Liver (tissue), 3 donors: ENCODE measurements around the gene ANKS3.

Experiments used
- EGR1 ChIP-seq, 2 donors: IDR thresholded peaks; 2 replicates each; pipeline ENCODE4 v1.6.1; 2016 to 2018; ENCODE audit warnings: antibody characterized with exemption in 2 of 2, low read depth in 2 of 2
- FOXA1 ChIP-seq: IDR thresholded peaks from 2 replicates; pipeline ENCODE4 v1.6.1; 2016; ENCODE audit warnings: antibody characterized with exemption
- GABPA ChIP-seq, 2 donors: IDR thresholded peaks in 1 of 2; conservative IDR thresholded peaks in 1 of 2; 2 replicates each; pipeline ENCODE4 v1.6.1; 2016; ENCODE audit warnings: antibody characterized with exemption in 2 of 2, mild to moderate bottlenecking in 1 of 2, moderate library complexity in 1 of 2
- HNF4G ChIP-seq: IDR thresholded peaks from 2 replicates; pipeline ENCODE4 v1.6.1; 2016; ENCODE audit warnings: antibody characterized with exemption
- MAX ChIP-seq: IDR thresholded peaks from 2 replicates; pipeline ENCODE4 v1.6.1; 2016; ENCODE audit warnings: antibody characterized with exemption
- RAD21 ChIP-seq, 2 donors: IDR thresholded peaks; 2 replicates each; pipeline ENCODE4 v1.6.1; 2016; ENCODE audit warnings: antibody characterized with exemption in 2 of 2, mild to moderate bottlenecking in 2 of 2
- REST ChIP-seq: IDR thresholded peaks from 2 replicates; pipeline ENCODE4 v1.6.1; 2016; ENCODE audit warnings: antibody characterized with exemption, mild to moderate bottlenecking
- RXRA ChIP-seq, 2 donors: IDR thresholded peaks; 2 replicates each; pipeline ENCODE4 v1.6.1; 2017 to 2018; ENCODE audit warnings: antibody characterized with exemption in 2 of 2, mild to moderate bottlenecking in 1 of 2
- TAF1 ChIP-seq: conservative IDR thresholded peaks from 2 replicates; pipeline ENCODE4 v1.6.1; 2016; ENCODE audit warnings: antibody characterized with exemption, mild to moderate bottlenecking
- YY1 ChIP-seq: IDR thresholded peaks from 2 replicates; pipeline ENCODE4 v1.6.1; 2016; ENCODE audit warnings: antibody characterized with exemption, mild to moderate bottlenecking
- TF ChIP-seq, protein P1 (sequence below): fragments of 150-350 bp; IDR thresholded peaks from 2 replicates; pipeline ENCODE4 v1.5.1; 2017; ENCODE audit warnings: improper control_type of control experiment, low read depth, low read length; ENCODE audit not compliant: missing input control
- donor health status: healthy.
- donor health status: healthy.

DNA sequence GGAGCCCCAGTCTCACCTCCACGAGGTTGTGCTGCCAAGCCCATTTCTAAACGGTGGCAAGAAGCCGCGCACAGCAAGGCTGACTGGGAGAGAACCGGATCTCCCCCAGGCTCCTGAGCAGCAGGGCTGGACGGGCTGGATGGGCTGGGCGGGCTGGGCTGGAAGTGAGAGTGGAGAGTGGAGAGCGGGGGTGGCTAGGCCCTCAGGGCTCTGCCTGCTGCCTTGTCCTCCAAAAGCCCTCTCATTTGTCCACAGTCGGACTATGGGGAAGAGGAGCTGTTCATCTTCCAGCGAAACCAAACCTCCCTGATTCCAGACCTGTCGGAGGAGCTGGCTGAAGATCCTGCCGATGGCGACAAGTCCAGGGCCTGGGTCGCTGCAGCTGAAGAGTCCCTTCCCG lies 3.5 kb upstream of the ANKS3 start:
- TF ChIP-seq GABPA (IDR thresholded peaks at IDR 0.05 in 1 of 2, conservative IDR thresholded peaks at IDR 0.05 in 1 of 2) (no peak), MAX (no peak), RAD21 (IDR thresholded peaks at IDR 0.05) (no peak), REST (no peak), FOXA1 (no peak), EGR1 (IDR thresholded peaks at IDR 0.05; ENCODE audit: low read depth in 2 of 2) (no peak), HNF4G (no peak), RXRA (IDR thresholded peaks at IDR 0.05) (no peak), YY1 (no peak), TAF1 (no peak)
- TF ChIP-seq, protein P1, sequence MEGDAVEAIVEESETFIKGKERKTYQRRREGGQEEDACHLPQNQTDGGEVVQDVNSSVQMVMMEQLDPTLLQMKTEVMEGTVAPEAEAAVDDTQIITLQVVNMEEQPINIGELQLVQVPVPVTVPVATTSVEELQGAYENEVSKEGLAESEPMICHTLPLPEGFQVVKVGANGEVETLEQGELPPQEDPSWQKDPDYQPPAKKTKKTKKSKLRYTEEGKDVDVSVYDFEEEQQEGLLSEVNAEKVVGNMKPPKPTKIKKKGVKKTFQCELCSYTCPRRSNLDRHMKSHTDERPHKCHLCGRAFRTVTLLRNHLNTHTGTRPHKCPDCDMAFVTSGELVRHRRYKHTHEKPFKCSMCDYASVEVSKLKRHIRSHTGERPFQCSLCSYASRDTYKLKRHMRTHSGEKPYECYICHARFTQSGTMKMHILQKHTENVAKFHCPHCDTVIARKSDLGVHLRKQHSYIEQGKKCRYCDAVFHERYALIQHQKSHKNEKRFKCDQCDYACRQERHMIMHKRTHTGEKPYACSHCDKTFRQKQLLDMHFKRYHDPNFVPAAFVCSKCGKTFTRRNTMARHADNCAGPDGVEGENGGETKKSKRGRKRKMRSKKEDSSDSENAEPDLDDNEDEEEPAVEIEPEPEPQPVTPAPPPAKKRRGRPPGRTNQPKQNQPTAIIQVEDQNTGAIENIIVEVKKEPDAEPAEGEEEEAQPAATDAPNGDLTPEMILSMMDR, result no peak
